Neutrophil (primary cell): ENCODE results near the gene FRK.

ENCODE experiments used
- H3K27ac ChIP-seq: fragments of 200-600 bp; sonication (generic); 2 replicates; pipeline ENCODE4 v1.5.1; 2016; ENCODE audit warnings: mild to moderate bottlenecking, moderate library complexity
- H3K27me3 ChIP-seq: fragments of 200-600 bp; sonication (generic); 2 replicates; pipeline ENCODE4 v1.6.0; 2016; ENCODE audit warnings: mild to moderate bottlenecking
- H3K36me3 ChIP-seq: fragments of 200-600 bp; sonication (generic); 2 replicates; pipeline ENCODE4 v1.5.1; 2017
- H3K4me1 ChIP-seq, 2 experiments: fragments of 200-600 bp in 1 of 2; sonication (generic) in 1 of 2; 1 replicate in 1 of 2; 2 replicates in 1 of 2; pipeline versions ENCODE4 v1.5.1 to v1.6.1; 2013 to 2016; ENCODE audit warnings: low read depth in 1 of 2, low read length in 1 of 2, mild to moderate bottlenecking in 1 of 2, moderate library complexity in 1 of 2; ENCODE audit not compliant: control insufficient read depth in 1 of 2, insufficient read depth in 1 of 2
- H3K4me3 ChIP-seq, 2 experiments: fragments of 200-600 bp in 1 of 2; sonication (generic) in 1 of 2; 1 replicate in 1 of 2; 2 replicates in 1 of 2; pipeline ENCODE4 v1.5.1; 2013 to 2016; ENCODE audit warnings: low read depth in 1 of 2, low read length in 1 of 2, mild to moderate bottlenecking in 1 of 2, moderate library complexity in 1 of 2
- H3K9me3 ChIP-seq: fragments of 200-600 bp; sonication (generic); 2 replicates; pipeline ENCODE4 v1.5.1; 2016
- CTCF ChIP-seq: fragments of 200-600 bp; sonication (generic); IDR thresholded peaks from 2 replicates; pipeline ENCODE4 v1.5.1; 2016; ENCODE audit warnings: antibody characterized with exemption

The FRK gene

GRCh38 chr6:116016846-116017545, 43.7 kb downstream of the FRK start:
- H3K36me3 ChIP-seq: no peaks in the 10 kb centered on the region
- H3K27me3 ChIP-seq: peaks cover 4% of the 10 kb centered on the region
- TF ChIP-seq CTCF: no peak
- no peak overlapping the region for H3K4me3 ChIP-seq
- H3K27ac ChIP-seq: no peak overlapping the region
- H3K4me1 ChIP-seq: no peaks in the 10 kb centered on the region
- no peaks in the 10 kb centered on the region for H3K9me3 ChIP-seq

- TF ChIP-seq CTCF: no peak
- Histone ChIP-seq H3K4me1 (no peaks in the 10 kb centered on the region), H3K27ac (no peak overlapping the region), H3K36me3 (no peaks in the 10 kb centered on the region), H3K4me3 (no peak overlapping the region), H3K27me3 (peaks cover 4% of the 10 kb centered on the region), H3K9me3 (no peaks in the 10 kb centered on the region)
Measured at GRCh38 chr6:116015983-116016382, 44.7 kb downstream of the FRK start.

GRCh38 chr6:116015561-116015960, 45.1 kb downstream of the FRK start:
- Histone ChIP-seq H3K4me3 (no peak overlapping the region), H3K27me3 (peaks cover 3% of the 10 kb centered on the region), H3K36me3 (no peaks in the 10 kb centered on the region), H3K4me1 (no peaks in the 10 kb centered on the region), H3K9me3 (no peaks in the 10 kb centered on the region), H3K27ac (no peak overlapping the region)
- TF ChIP-seq CTCF: no peak

GRCh38 chr6:116012951-116013350, 47.7 kb downstream of the FRK start:
- no peak overlapping the region for H3K4me3 ChIP-seq
- H3K36me3 ChIP-seq: no peaks in the 10 kb centered on the region
- H3K9me3 ChIP-seq: no peaks in the 10 kb centered on the region
- no peaks in the 10 kb centered on the region for H3K4me1 ChIP-seq
- H3K27ac ChIP-seq: no peak overlapping the region
- no peaks in the 10 kb centered on the region for H3K27me3 ChIP-seq
- no peak for TF ChIP-seq CTCF

- Histone ChIP-seq H3K27me3 (no peaks in the 10 kb centered on the region), H3K9me3 (no peaks in the 10 kb centered on the region), H3K4me3 (no peak overlapping the region), H3K27ac (no peak overlapping the region), H3K4me1 (no peaks in the 10 kb centered on the region), H3K36me3 (no peaks in the 10 kb centered on the region)
- TF ChIP-seq CTCF: no peak
Measured at GRCh38 chr6:116012471-116012949, 48.2 kb downstream of the FRK start.
